ENCODE data around the gene RAPGEF5. TPM values are rescaled to one million over a fixed set of nuclear protein-coding genes. Genes with fewer than 3 reads are reported as not detected.

Gene RAPGEF5
- total RNA-seq, 1 experiment from 2014 or later, result 15.6 TPM

DNA sequence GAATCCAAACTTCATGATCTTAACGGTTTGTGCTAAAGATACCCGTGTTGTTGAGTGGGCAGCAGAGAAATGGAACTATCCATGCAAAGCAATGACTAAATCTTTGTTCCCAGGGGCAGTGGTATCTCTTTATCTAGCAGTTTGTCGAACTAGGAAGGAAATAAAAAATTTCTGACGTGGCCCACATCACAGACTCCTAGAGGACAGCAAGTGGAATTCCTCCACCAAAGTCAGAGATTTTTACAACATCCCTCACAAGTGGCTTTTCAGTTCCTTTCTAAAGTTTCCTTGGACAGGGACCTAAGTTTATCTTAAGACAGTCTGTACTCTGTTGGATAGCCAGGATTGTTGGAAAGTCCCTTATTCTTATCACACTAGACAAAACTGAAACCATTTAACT is 136.0 kb downstream of the RAPGEF5 start:
- H3K36me3 ChIP-seq (ENCODE audit: control insufficient read depth in 1 of 2, insufficient read depth in 2 of 2, low read length in 2 of 2), result no peaks in the 10 kb centered on the region
- H3K79me2 ChIP-seq (ENCODE audit: insufficient read depth, low read length), result no peaks in the 10 kb centered on the region
- no peak overlapping the region for H3K9ac ChIP-seq (ENCODE audit: low read length)
- H4K20me1 ChIP-seq (ENCODE audit: insufficient read depth), result no peaks in the 10 kb centered on the region
- TF ChIP-seq EGR1 (IDR thresholded peaks at IDR 0.05; ENCODE audit: low read depth) (no peak), JUND (IDR thresholded peaks at IDR 0.05) (no peak), YY1 (IDR thresholded peaks at IDR 0.05; ENCODE audit: extremely low read depth, insufficient replicate concordance, low read depth, low read length) (no peak), POLR2A (IDR thresholded peaks at IDR 0.05; ENCODE audit: borderline replicate concordance, extremely low read depth, insufficient read depth, insufficient read length) (no peak), ZFX (IDR thresholded peaks at IDR 0.05) (no peak), ELF1 (IDR thresholded peaks at IDR 0.05; ENCODE audit: borderline replicate concordance, low read depth) (no peak), SIN3A (IDR thresholded peaks at IDR 0.05; ENCODE audit: low read depth) (no peak)
- TF ChIP-seq, protein P1, sequence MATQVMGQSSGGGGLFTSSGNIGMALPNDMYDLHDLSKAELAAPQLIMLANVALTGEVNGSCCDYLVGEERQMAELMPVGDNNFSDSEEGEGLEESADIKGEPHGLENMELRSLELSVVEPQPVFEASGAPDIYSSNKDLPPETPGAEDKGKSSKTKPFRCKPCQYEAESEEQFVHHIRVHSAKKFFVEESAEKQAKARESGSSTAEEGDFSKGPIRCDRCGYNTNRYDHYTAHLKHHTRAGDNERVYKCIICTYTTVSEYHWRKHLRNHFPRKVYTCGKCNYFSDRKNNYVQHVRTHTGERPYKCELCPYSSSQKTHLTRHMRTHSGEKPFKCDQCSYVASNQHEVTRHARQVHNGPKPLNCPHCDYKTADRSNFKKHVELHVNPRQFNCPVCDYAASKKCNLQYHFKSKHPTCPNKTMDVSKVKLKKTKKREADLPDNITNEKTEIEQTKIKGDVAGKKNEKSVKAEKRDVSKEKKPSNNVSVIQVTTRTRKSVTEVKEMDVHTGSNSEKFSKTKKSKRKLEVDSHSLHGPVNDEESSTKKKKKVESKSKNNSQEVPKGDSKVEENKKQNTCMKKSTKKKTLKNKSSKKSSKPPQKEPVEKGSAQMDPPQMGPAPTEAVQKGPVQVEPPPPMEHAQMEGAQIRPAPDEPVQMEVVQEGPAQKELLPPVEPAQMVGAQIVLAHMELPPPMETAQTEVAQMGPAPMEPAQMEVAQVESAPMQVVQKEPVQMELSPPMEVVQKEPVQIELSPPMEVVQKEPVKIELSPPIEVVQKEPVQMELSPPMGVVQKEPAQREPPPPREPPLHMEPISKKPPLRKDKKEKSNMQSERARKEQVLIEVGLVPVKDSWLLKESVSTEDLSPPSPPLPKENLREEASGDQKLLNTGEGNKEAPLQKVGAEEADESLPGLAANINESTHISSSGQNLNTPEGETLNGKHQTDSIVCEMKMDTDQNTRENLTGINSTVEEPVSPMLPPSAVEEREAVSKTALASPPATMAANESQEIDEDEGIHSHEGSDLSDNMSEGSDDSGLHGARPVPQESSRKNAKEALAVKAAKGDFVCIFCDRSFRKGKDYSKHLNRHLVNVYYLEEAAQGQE (IDR thresholded peaks at IDR 0.05; ENCODE audit: low read depth), result no peak
- ChIA-PET POLR2A (no interaction called here), RAD21 (ENCODE audit: low non-redundant PET in 1 of 2, low total read pairs in 2 of 2, uncharacterized antibody in 2 of 2, unreplicated experiment in 2 of 2) (no interaction called here), CTCF (no interaction called here)
- no peak for DNase-seq (ENCODE audit: low read depth, low spot score)
- no peak overlapping the region for H3K4me3 ChIP-seq (replicated peaks in 1 of 2; ENCODE audit: low read depth in 1 of 2, low read length in 2 of 2)
- ATAC-seq, result no peak
- intact Hi-C loops (cut with micrococcal nuclease), result no loop called here
- no peaks in the 10 kb centered on the region for H3K9me2 ChIP-seq (ENCODE audit: insufficient read depth)
- H3K9me3 ChIP-seq (ENCODE audit: control insufficient read depth in 1 of 2, insufficient read depth in 1 of 2, low read depth in 1 of 2, low read length in 2 of 2), result no peaks in the 10 kb centered on the region
- no peaks in the 10 kb centered on the region for H3K27me3 ChIP-seq (ENCODE audit: insufficient read depth, low read length)
- H3K27ac ChIP-seq (ENCODE audit: low read depth, low read length), result no peak overlapping the region
- no TSS peak for BruUV-seq (replicated peaks)
- no peak overlapping the region for H2AFZ ChIP-seq (ENCODE audit: low read depth, low read length, poor library complexity, severe bottlenecking)
- H3K4me1 ChIP-seq (ENCODE audit: control insufficient read depth in 1 of 2, insufficient read depth in 2 of 2, low read length in 2 of 2), result peaks cover 0 to 8% of the 10 kb centered on the region in 2 experiments; a peak in 2 of 4 replicates
- H3K4me2 ChIP-seq (ENCODE audit: low read length), result no peak overlapping the region
